Fibroblast of lung (primary cell): ENCODE measurements around the gene GDPGP1.

Experiments
- EZH2 ChIP-seq: IDR thresholded peaks from 2 replicates; pipeline ENCODE4 v1.5.1; 2012; ENCODE audit warnings: low read length, control low read depth, mild to moderate bottlenecking; ENCODE audit errors: missing control alignments
- TF ChIP-seq, protein P1 (sequence below), 2 donors: IDR thresholded peaks in 1 of 2; conservative IDR thresholded peaks in 1 of 2; 1 replicate in 1 of 2; 2 replicates in 1 of 2; pipeline ENCODE4 v1.5.1; 2011 to 2012; ENCODE audit warnings: low read length in 2 of 2, control low read depth in 1 of 2, inconsistent platforms in 1 of 2, low read depth in 1 of 2, mild to moderate bottlenecking in 1 of 2

DNA sequence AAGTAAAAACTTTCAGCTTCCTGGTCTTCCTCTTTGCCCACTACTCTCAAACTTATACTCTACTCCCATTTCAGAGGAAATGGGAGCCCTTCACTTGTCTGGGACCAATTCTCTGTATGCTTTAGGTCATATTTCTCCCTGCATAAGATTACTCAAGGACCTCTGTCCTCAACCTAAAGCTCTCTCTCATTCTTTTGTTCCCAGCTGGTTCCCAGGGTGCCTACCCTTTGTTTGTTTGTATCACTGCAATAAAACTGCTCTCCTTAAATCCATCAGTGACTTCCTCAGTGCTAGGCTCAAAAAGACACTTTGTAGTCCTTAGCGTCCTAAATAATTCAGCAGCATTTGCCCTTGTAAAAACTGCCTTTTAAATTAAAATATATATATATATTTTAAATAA, 34.4 kb downstream of the GDPGP1 start:
- TF ChIP-seq, protein P1, sequence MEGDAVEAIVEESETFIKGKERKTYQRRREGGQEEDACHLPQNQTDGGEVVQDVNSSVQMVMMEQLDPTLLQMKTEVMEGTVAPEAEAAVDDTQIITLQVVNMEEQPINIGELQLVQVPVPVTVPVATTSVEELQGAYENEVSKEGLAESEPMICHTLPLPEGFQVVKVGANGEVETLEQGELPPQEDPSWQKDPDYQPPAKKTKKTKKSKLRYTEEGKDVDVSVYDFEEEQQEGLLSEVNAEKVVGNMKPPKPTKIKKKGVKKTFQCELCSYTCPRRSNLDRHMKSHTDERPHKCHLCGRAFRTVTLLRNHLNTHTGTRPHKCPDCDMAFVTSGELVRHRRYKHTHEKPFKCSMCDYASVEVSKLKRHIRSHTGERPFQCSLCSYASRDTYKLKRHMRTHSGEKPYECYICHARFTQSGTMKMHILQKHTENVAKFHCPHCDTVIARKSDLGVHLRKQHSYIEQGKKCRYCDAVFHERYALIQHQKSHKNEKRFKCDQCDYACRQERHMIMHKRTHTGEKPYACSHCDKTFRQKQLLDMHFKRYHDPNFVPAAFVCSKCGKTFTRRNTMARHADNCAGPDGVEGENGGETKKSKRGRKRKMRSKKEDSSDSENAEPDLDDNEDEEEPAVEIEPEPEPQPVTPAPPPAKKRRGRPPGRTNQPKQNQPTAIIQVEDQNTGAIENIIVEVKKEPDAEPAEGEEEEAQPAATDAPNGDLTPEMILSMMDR (conservative IDR thresholded peaks at IDR 0.05 in 1 of 2, IDR thresholded peaks at IDR 0.05 in 1 of 2; ENCODE audit: low read depth in 1 of 2, low read length in 2 of 2): no peak
- TF ChIP-seq EZH2: no peak
